Muscle of arm (tissue), 14 donors: ENCODE data around the gene CCDC120. TPM values are rescaled to one million over a fixed set of nuclear protein-coding genes. Genes with fewer than 3 reads are reported as not detected.
A peak's percentile ranks its signal among the peaks of the same experiment; 100 is the strongest.

Source experiments
- DNase-seq: peaks from one replicate; pipeline ENCODE4 v3.0.0-alpha.2; 2013
- long read RNA-seq, 11 donors: transcript quantifications; one replicate each; lab custom pipeline, GENCODE V29; 2026
- polyA plus RNA-seq, 12 donors: library from polyadenylated mRNA; unstranded; fragments of 120-200 nt; gene quantifications; one replicate each; pipeline ENCODE4 v1.2.1, GENCODE V29; 2013; ENCODE audit not compliant: insufficient read length in 12 of 12

The CCDC120 gene, protein sequence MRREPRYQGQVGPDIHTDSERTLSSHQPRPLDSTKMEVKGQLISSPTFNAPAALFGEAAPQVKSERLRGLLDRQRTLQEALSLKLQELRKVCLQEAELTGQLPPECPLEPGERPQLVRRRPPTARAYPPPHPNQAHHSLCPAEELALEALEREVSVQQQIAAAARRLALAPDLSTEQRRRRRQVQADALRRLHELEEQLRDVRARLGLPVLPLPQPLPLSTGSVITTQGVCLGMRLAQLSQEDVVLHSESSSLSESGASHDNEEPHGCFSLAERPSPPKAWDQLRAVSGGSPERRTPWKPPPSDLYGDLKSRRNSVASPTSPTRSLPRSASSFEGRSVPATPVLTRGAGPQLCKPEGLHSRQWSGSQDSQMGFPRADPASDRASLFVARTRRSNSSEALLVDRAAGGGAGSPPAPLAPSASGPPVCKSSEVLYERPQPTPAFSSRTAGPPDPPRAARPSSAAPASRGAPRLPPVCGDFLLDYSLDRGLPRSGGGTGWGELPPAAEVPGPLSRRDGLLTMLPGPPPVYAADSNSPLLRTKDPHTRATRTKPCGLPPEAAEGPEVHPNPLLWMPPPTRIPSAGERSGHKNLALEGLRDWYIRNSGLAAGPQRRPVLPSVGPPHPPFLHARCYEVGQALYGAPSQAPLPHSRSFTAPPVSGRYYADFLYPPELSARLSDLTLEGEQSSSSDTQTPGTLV
- 10 to 100 TPM in 2 of 12 donors, 1 to 10 TPM in 9, not detected in 1; 2.7 to 12.4 (median 4.2) TPM for polyA plus RNA-seq
- long read RNA-seq, donor 1, transcript CCDC120-208 (1 exons, 2,953 nt), result major isoform, 12 of 12 reads
- long read RNA-seq, donor 1, partial matches to known transcripts, result 0 of 12 reads
- long read RNA-seq, donor 1, other reads (novel, unspliced or antisense), result 0 of 12 reads
- long read RNA-seq, donor 2, partial matches to known transcripts, result 0 of 3 reads
- long read RNA-seq, donor 2, other reads (novel, unspliced or antisense), result 0 of 3 reads
- long read RNA-seq, donor 3, partial matches to known transcripts, result 0 of 4 reads
- long read RNA-seq, donor 3, other reads (novel, unspliced or antisense), result 0 of 4 reads
- long read RNA-seq, donor 4, result 0 reads
- long read RNA-seq, donor 5, partial matches to known transcripts, result 0 of 2 reads
- long read RNA-seq, donor 5, other reads (novel, unspliced or antisense), result 0 of 2 reads
- long read RNA-seq, donor 6, partial matches to known transcripts, result 0 of 2 reads
- long read RNA-seq, donor 6, other reads (novel, unspliced or antisense), result 0 of 2 reads
- long read RNA-seq, donor 7, partial matches to known transcripts, result 0 of 2 reads
- long read RNA-seq, donor 7, other reads (novel, unspliced or antisense), result 0 of 2 reads
- long read RNA-seq, donor 8, partial matches to known transcripts, result 0 of 3 reads
- long read RNA-seq, donor 8, other reads (novel, unspliced or antisense), result 0 of 3 reads
- long read RNA-seq, donor 9, partial matches to known transcripts, result 0 of 1 reads
- long read RNA-seq, donor 9, other reads (novel, unspliced or antisense), result 0 of 1 reads
- long read RNA-seq, donor 10, result 0 reads
- long read RNA-seq, donor 11, partial matches to known transcripts, result 0 of 3 reads
- long read RNA-seq, donor 11, other reads (novel, unspliced or antisense), result 0 of 3 reads

DNA sequence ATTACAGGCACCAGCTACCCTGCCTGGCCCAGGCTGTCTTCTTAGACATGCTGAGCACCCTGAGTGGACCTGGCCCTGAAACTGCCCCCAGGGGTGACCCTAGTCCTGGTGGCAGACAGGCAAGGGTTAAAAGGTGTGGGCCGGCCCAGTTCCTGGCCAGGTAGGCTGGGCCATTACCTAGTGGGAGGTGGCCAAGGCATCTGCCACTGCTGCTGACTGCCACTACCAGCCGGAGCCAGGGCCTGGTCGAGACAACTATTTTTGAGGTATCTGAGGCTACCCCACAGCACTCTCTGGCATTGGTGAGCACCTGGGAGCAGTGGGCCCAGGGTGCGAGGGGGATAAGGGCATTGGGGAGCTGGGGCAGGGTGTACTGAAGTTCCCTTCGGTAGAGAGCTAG is at the start of gene CCDC120:
CCDC120 (plus strand) TSS at position 206 of the 400 bp plus-strand sequence. CDS start 3,043 bp downstream, outside the sequence.
- no peak for DNase-seq

- DNase-seq, result no peak
These were observed 39.7 kb upstream of the CCDC120 start for GRCh38 chrX:49019050-49019449.

DNA sequence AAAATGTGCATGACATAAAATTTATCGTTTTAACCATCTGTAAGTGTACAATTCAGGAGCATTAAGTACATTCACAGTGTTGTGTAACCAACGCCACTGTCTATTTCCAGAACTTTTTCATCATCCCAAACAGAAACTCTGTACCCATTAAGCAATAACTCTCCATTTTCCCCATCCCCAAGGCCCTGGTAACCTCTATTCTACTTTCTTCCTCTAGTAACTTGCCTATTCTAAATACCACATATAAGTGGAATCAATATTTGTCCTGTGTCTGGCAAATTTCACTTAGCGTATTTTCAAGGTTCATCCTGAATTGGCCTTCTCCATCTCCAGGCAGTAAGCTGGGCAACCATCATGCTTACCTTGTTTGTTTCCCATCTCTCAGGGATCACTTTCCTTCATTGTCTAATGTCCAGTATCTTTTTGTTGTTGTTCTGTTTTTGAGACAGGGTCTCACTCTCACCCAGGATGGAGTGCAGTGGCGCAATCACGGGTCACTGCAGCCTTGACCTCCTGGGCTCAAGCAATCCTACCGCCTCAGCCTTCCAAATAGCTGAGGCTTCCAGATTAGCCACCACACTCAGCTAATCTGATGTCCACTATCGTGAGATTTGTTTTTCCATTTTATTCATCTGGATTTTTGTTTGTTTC is 39.1 kb upstream of the CCDC120 start:
- DNase-seq, result no peak

- DNase-seq, result no peak
These were observed 28.9 kb upstream of the CCDC120 start for GRCh38 chrX:49029876-49030275.

- no peak for DNase-seq
These were observed 28.5 kb upstream of the CCDC120 start for GRCh38 chrX:49030283-49030682.

GRCh38 chrX:49037883-49038475 is 20.8 kb upstream of the CCDC120 start:
- no peak for DNase-seq

DNA sequence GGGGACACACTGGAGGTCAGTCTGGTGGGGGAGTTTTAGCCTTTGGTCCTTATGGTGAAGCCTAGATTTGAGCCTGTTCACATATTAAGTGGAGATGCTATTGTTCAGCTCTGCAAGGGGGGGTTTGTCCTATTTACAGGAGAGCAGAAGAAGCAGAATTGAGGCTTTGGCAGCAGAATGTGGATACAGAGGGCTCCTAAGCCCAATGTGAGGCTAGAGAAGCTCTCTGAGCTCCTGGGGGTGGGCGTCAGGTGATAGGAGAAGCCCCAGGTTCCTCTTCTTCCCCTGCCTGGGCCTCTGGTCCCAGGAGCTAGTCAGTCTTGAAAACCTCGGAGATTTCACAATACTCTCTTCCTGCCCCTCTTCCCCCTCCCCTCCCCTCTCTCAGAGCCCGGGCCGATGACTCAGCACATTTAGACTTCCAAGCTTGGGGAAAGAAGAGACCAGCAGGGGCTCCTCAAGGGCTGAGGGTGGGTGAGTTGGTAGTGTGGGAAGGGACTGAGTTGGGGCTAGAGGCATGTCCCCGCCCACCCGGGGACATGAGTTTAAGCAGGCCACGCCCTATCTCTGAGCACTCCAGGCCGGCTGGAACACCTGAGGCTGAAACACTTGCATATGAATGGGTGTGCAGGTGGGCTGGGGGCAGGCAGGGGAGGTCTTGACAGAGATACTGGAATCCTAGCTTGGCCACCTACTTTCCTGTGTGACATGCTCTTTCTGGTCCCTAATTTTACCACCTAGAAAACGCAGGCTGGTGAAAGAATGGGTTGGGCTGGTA is 19.0 kb upstream of the CCDC120 start:
- DNase-seq, result no peak

DNA sequence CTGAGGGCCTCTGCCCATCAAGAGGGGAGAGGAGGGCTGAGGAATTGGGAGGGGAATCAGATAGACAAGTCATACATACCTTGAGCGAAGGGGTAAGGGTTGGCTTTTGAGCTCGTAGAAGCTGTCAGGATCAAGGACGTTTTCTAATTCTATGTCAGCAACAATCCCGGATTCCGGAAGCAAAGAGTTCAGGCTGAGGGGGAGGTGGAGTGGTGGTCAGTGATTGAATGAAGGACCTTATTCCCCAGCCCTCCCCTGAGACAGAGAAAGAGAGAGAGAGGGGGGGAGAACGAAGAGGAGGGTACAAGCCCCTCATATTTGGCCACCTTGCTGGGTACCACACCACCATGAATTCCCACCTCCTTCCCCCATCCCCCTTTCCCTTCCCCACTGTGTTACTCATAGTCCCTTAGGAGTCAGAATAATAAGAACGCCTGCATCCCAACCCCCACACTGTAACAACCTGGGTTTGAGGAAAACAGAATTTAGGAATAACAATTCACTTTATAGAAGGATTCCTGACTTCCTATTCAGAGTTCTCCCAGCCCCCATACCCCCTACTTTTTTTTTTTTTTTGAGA is 18.3 kb upstream of the CCDC120 start:
- DNase-seq, result no peak

DNA sequence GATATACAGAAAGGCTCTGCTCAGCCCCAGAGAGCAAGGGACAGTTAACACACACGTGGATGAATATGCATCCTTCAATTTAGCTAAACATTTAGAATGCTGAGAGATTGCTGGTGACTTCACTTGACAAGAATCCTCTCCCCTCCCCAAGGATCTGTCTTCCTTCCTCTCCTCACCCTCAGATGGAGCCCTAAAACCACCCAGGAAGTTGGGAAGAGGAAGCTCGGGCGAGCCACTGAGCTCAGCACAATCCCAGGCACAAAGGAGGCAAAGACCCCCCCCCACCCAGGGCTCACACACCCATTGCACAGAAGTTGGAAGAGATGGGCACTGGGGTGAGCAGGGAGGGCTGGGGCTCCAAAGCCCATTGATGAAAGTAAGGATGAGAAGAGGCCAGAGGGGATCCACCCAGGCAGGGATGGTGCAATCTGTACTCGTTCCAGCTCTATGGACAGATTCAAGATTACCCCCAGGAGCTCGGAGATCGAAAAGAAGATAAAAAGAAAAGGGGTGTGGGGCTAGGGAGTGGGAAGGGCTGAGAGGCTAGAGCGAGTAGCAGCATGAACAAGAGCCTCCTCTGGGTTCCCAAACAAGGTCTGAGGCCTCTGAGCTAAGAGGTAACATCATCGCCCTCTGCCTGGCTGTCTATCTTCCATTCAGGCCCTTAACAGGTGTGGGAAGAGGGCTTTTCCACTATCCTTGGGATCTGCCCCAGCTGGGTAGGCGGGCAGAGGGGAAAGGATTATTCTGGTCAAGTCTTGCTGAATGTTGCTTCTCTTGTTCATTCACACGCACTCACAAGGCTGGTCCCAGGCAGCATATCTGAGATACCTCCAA is 16.8 kb upstream of the CCDC120 start:
- no peak for DNase-seq

GRCh38 chrX:49042581-49043219 is 16.1 kb upstream of the CCDC120 start:
- no peak for DNase-seq

GRCh38 chrX:49043220-49043986 is 15.4 kb upstream of the CCDC120 start, which contains the start of gene TFE3:
Gene TFE3 (minus strand): TSS chrX:49043357. CDS start chrX:49043226, 131 bp downstream.
- peak; percentile 97 for DNase-seq

DNA sequence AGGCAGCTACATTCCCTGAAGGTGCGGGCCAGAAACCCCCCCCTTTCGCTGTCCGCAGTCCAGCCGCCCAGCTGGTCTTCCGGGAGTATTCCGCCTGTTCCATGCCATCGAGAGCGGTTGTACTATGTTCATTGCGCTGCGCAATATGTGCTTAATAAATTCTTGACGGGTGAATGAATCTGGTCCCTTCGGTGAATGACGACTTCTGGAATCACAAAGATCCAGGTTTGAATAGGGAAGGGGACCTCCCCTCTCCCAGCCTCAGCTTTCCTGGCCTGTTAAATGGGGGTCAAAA is 14.9 kb upstream of the CCDC120 start:
- DNase-seq, result no peak

DNA sequence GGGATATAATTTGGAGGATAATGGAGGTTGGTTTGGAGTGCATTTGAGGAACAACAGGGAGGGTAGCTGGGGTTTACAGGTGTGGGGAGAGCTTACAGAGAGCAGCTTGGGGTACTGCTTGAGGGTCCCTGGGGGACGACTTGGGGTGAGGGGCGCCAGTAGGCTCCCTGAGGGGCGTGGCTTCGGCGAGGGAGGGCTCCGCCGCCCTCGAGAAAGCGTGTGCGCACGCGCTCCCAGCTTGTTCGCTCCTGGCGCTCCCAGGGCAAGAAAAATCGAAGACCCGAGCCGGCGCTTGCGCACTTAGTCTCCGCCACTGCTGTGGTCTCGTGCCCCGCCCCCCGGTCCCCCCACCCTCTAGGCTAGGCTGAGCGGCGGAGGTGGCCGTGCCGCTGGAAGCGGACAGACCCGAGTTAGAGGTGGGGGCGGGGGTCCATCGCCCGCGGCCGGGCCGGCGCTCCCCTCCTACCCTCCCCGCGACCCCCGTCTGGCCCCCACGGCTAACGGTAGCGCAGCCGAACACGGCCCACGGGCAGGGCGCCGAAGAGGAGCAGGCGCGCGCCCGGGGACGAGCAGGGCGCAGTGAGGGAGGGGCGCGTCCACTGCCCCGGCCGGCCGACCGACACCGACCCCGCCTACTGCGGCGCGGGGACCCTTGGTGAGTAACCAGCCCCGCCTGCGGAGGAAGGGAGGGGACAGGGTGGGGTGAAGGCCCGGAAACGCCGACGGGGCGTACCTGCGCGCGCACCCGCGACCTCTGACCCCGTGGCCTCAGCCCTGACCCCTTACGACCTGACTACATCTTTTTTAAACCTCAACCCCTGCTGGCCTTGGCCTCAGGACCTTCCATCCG is 5.4 kb upstream of the CCDC120 start:
- peak; percentile 69 for DNase-seq

GRCh38 chrX:49054073-49054762 is 4.6 kb upstream of the CCDC120 start:
- no peak for DNase-seq

- DNase-seq, result no peak
These were observed 402 bp downstream of the CCDC120 start for GRCh38 chrX:49059201-49059600.
